Common myeloid progenitor, CD34-positive (primary cell): Measurements from ENCODE around the gene CCNB2.
"Not testable (repeated sequence)": the region's sequence is repeated elsewhere in the genome, so short reads cannot be mapped to it uniquely, and the experiment has no call there.

Experiments used
- CTCF ChIA-PET: fragments of 350-600 bp; sonication (Branson Sonifier 250); formaldehyde crosslinking; loops from one replicate; lab custom pipeline; 2021; ENCODE audit warnings: antibody characterized with exemption; lab: Charles Lee
- POLR2A ChIA-PET: fragments of 350-600 bp; sonication (Branson Sonifier 250); formaldehyde crosslinking; loops from one replicate; lab custom pipeline; 2021; ENCODE audit warnings: antibody characterized with exemption; lab: Charles Lee
- DNase-seq, 3 donors: peaks; one replicate each; pipeline versions ENCODE4 v3.0.0 to v3.0.0-alpha.2; 2013
- H3K27ac ChIP-seq, 2 experiments: 1 replicate in 1 of 2; 2 replicates in 1 of 2; pipeline ENCODE4 v1.7.0; 2013; ENCODE audit warnings: inconsistent platforms in 2 of 2, low read length in 2 of 2, mild to moderate bottlenecking in 2 of 2, low read depth in 1 of 2, moderate library complexity in 1 of 2; ENCODE audit not compliant: severe bottlenecking in 2 of 2, insufficient read depth in 1 of 2, poor library complexity in 1 of 2
- H3K27me3 ChIP-seq, 5 experiments: replicated peaks in 2 of 5; 1 replicate in 3 of 5; 2 replicates in 2 of 5; pipeline versions ENCODE4 v1.6.1 to v1.7.0; 2013; ENCODE audit warnings: low read length in 4 of 5, mild to moderate bottlenecking in 2 of 5, moderate library complexity in 2 of 5, inconsistent platforms in 1 of 5; ENCODE audit not compliant: insufficient read depth in 5 of 5, control insufficient read depth in 4 of 5
- H3K36me3 ChIP-seq, 4 experiments: 1 replicate in 2 of 4; 2 replicates in 2 of 4; pipeline versions ENCODE4 v1.6.1 to v1.7.0; 2013; ENCODE audit warnings: low read length in 3 of 4, control low read depth in 1 of 4, mild to moderate bottlenecking in 1 of 4; ENCODE audit not compliant: control insufficient read depth in 4 of 4, insufficient read depth in 4 of 4
- H3K4me1 ChIP-seq, 4 experiments: 1 replicate in 3 of 4; 2 replicates in 1 of 4; pipeline versions ENCODE4 v1.6.1 to v1.7.1; 2013; ENCODE audit warnings: low read length in 3 of 4, mild to moderate bottlenecking in 3 of 4, control low read depth in 1 of 4, inconsistent platforms in 1 of 4, moderate library complexity in 1 of 4; ENCODE audit not compliant: control insufficient read depth in 4 of 4, insufficient read depth in 4 of 4; ENCODE audit errors: control extremely low read depth in 1 of 4
- H3K4me3 ChIP-seq, 7 experiments: 1 replicate in 4 of 7; 2 replicates in 3 of 7; pipeline versions ENCODE4 v1.5.1 to v1.7.0; 2013; ENCODE audit warnings: mild to moderate bottlenecking in 7 of 7, low read length in 6 of 7, moderate library complexity in 6 of 7, inconsistent platforms in 2 of 7, low read depth in 2 of 7, control low read depth in 1 of 7; ENCODE audit not compliant: insufficient read depth in 4 of 7, control insufficient read depth in 1 of 7; ENCODE audit errors: extremely low read depth in 1 of 7
- H3K9me3 ChIP-seq, 5 experiments: 1 replicate in 4 of 5; 2 replicates in 1 of 5; pipeline versions ENCODE4 v1.6.1 to v1.7.1; 2013; ENCODE audit warnings: low read length in 4 of 5, mild to moderate bottlenecking in 2 of 5, inconsistent platforms in 1 of 5, low read depth in 1 of 5, moderate library complexity in 1 of 5; ENCODE audit not compliant: control insufficient read depth in 4 of 5, insufficient read depth in 2 of 5; ENCODE audit errors: control extremely low read depth in 1 of 5
- WGBS: methylation state at CpG from one replicate; pipeline ENCODE4 v1.1.5; 2013; ENCODE audit not compliant: insufficient coverage; 5-methylcytosine and 5-hydroxymethylcytosine counted together

The CCNB2 gene

DNA sequence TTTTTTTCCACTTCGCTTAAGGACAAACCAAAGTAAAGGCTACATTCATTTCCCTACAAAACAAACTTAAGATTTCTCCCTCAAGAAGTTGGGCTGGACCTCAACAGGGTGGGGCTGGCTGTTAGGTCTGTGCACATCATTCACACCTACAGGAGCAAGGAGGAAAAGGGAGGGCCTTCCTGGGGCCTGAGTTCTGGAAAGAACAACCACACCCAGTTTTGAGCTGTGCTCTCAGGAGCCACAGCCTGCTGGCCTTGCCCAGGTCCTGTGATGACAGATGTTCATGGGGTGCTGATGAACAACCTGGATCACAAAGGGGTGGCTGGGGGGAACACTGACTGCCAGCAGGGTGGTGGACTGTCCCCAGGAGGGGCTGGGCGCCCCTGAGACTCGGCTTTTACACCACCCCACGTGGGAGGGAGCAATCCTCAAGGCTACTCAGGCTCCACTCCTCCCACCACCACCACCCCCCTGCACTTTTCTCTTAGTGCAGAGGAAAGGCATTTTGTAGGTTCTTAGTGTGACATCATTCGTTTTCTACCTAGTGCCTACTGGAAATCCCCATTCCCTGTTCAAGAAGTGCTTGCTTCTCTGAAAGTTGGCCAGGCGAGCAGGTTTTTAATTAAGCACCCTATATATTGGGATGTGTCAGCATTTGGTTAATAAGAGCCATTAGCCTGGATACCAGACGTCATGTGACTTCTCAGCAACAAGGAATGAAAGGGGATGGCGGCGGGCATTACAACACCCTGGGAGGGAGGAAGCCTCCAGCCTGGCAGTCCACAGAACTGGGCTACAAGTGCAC, 35.7 kb downstream of the CCNB2 start:
- Histone ChIP-seq H3K4me1 (no peaks in the 10 kb centered on the region), H3K27ac (no peak overlapping the region), H3K9me3 (no peaks in the 10 kb centered on the region), H3K4me3 (no peak overlapping the region), H3K27me3 (no peaks in the 10 kb centered on the region), H3K36me3 (peaks cover 0 to 43% (median 19%) of the 10 kb centered on the region in 4 experiments)
- CTCF ChIA-PET: no interaction called here
- 92% methylated on average over 2 of the region's 9 CpGs for WGBS
- POLR2A ChIA-PET: no interaction called here
- DNase-seq: no peak

DNA sequence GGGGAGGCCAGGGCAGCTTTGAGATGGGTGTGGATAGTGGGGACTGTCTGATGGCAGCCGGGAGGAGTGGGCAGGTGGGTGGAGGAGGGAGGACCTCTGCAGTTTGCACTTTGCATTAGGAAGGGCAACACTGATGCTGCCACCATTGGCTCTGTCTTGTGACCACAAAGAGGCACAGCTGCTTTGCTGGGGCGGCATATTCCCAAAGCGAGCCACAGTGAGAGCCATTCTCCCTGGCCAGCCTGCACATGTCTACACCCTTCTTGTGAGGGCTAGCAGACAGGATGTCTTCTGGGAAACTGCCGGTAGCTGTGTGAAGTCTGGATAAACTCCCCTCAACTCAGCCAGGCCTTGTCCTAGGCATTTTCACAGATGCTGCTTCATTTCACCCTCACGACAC, 38.3 kb downstream of the CCNB2 start:
- no peak for DNase-seq
- POLR2A ChIA-PET: no interaction called here
- Histone ChIP-seq H3K27ac (no peak overlapping the region), H3K4me1 (no peaks in the 10 kb centered on the region), H3K27me3 (no peaks in the 10 kb centered on the region), H3K4me3 (no peak overlapping the region), H3K9me3 (no peaks in the 10 kb centered on the region), H3K36me3 (peaks cover 0 to 33% (median 15%) of the 10 kb centered on the region in 4 experiments)
- 100% methylated on average over 5 of the region's 5 CpGs for WGBS
- CTCF ChIA-PET: interaction anchor here (1.1 kb wide), 1 partner anchor 19 kb away, joined by 3 read pairs; no protein-coding TSS in a partner anchor

DNA sequence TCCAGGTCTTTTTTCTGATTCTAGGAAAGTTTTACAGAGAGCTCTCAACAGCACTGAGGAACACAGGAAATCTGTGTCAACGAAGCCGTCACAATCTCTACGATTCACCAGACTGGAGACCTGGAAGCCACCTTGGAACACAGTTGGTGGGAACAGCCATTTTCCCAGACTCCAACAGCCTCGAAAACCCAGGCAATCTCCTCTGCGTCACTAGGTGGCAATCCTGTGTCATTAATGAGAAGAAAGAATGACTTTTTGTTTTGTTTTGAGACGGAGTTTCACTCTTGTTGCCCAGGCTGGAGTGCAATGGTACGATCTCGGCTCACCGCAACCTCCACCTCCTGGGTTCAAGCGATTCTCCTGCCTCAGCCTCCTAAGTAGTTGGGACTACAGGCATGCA, 39.6 kb downstream of the CCNB2 start:
- 89% methylated on average over 4 of the region's 10 CpGs for WGBS
- POLR2A ChIA-PET, H3K27ac ChIP-seq, H3K4me1 ChIP-seq, H3K27me3 ChIP-seq, H3K9me3 ChIP-seq, H3K4me3 ChIP-seq: not testable (repeated sequence)
- CTCF ChIA-PET: interaction anchor here (1.0 to 1.5 kb wide), 4 partner anchors 19 to 384 kb away, joined by 3 to 4 read pairs (median 3); no protein-coding TSS in a partner anchor
- peak in 2 of 3 donors; percentile 15 to 41 for DNase-seq
- peaks cover 0 to 23% (median 14%) of the 10 kb centered on the region in 4 experiments for H3K36me3 ChIP-seq

DNA sequence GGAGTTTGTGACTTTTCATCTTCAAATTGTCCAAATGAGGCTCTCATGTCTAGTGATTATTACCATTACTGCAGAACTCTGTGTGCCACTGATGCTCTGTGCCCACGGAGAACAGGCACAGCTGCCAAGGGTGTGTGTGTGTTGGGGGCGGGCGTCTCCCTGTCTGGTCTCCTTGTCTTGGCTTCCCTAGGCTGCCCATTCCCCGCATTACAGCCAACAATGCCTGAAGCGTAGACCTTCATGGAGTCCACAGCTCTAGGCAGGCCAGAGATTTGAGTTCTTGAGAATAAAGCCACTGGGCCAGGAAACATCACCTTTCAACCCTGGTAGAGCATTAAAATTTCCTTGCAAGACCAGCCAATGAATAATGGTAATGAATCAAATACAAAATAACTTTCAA, 42.7 kb downstream of the CCNB2 start:
- 98% methylated on average over 5 of the region's 5 CpGs for WGBS
- Histone ChIP-seq H3K27me3 (no peaks in the 10 kb centered on the region), H3K4me1 (no peaks in the 10 kb centered on the region), H3K27ac (no peak overlapping the region), H3K4me3 (no peak overlapping the region), H3K9me3 (no peaks in the 10 kb centered on the region), H3K36me3 (peaks cover 0 to 23% (median 13%) of the 10 kb centered on the region in 4 experiments)
- DNase-seq: no peak
- CTCF ChIA-PET: no interaction called here
- POLR2A ChIA-PET: no interaction called here

DNA sequence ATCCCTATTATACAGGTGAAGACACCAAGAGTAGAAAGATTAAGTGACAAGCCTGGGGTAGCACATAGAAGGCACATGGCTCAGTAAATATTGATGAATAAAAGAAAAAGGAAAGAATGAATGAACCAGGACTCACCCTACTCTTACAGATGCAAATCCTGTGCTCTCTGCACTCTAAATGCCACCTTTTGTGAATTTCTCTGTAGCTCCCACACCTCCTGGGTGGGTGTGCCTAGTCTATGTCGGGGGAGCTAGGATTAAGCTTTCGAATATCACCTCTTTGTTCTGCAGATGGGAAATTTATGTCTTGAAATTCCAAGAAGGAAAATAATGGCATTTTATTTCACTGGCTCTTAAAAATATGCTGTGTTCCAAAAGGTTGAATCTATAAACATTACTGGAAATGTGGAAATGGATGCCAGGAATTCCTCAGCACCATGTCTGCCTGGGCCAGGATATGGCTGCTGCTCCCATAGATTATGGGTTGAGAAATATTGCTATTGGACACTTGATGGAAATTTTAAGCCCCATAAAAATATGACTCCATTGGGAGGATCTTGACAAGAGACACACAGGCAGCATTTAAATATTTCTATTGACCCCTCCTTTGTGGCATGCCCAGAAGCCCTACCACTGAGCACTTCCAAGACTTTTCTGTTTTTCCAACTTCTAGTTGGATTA, 43.3 kb downstream of the CCNB2 start:
- no peaks in the 10 kb centered on the region for H3K9me3 ChIP-seq
- H3K4me3 ChIP-seq: no peak overlapping the region
- H3K27me3 ChIP-seq: no peaks in the 10 kb centered on the region
- ChIA-PET CTCF (no interaction called here), POLR2A (no interaction called here)
- no peak overlapping the region for H3K27ac ChIP-seq
- no peaks in the 10 kb centered on the region for H3K4me1 ChIP-seq
- peaks cover 0 to 29% (median 14%) of the 10 kb centered on the region in 4 experiments for H3K36me3 ChIP-seq
- no peak for DNase-seq
- 100% methylated on average over 2 of the region's 2 CpGs for WGBS

DNA sequence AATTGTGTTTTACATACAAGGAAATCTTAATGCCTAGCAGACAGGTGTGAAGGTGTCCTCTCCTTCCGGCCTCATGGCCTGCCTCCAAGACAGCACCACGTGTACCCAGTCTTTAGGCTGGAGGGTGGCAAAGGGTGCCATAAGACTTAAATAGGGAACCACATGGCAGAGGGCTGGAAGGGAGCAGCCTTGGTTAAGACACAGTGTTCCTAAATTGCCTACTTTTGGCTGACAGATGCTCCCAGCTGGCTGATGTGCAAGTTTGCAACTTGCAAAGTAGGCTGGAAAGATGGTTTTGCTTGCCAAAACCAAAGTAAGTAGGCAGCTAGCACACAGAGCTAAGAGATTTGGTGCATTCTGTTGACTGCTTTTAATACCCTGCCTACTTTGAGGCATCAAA, 45.2 kb downstream of the CCNB2 start:
- POLR2A ChIA-PET: no interaction called here
- 89% methylated on average over 2 of the region's 2 CpGs for WGBS
- peaks cover 0 to 31% (median 11%) of the 10 kb centered on the region in 4 experiments for H3K36me3 ChIP-seq
- H3K4me1 ChIP-seq: no peaks in the 10 kb centered on the region
- H3K27ac ChIP-seq: no peak overlapping the region
- H3K9me3 ChIP-seq: no peaks in the 10 kb centered on the region
- DNase-seq: no peak
- CTCF ChIA-PET: interaction anchor here (0.9 kb wide), 1 partner anchor 379 kb away, joined by 3 read pairs; no protein-coding TSS in a partner anchor
- no peaks in the 10 kb centered on the region for H3K27me3 ChIP-seq
- no peak overlapping the region for H3K4me3 ChIP-seq
